ENCODE measurements around the gene WNK3.

The WNK3 gene

GRCh38 chrX:54294306-54294705 is 63.5 kb downstream of the WNK3 start:
- H3K4me2 ChIP-seq (ENCODE audit: low read length) = no peak overlapping the region
- H3F3A ChIP-seq (ENCODE audit: control insufficient read depth, insufficient read depth) = no peaks in the 10 kb centered on the region
- H3K27ac ChIP-seq (ENCODE audit: low read depth, low read length) = no peak overlapping the region
- no peaks in the 10 kb centered on the region for H3K9me3 ChIP-seq (ENCODE audit: control insufficient read depth, insufficient read depth, low read length)
- H3K36me3 ChIP-seq (ENCODE audit: control insufficient read depth, low read length) = no peaks in the 10 kb centered on the region
- no peaks in the 10 kb centered on the region for H3K9me2 ChIP-seq (replicated peaks; ENCODE audit: control insufficient read depth, low read length)
- H4K20me1 ChIP-seq (ENCODE audit: control insufficient read depth, insufficient read depth, low read depth, low read length) = no peaks in the 10 kb centered on the region
- TF ChIP-seq, protein P1, sequence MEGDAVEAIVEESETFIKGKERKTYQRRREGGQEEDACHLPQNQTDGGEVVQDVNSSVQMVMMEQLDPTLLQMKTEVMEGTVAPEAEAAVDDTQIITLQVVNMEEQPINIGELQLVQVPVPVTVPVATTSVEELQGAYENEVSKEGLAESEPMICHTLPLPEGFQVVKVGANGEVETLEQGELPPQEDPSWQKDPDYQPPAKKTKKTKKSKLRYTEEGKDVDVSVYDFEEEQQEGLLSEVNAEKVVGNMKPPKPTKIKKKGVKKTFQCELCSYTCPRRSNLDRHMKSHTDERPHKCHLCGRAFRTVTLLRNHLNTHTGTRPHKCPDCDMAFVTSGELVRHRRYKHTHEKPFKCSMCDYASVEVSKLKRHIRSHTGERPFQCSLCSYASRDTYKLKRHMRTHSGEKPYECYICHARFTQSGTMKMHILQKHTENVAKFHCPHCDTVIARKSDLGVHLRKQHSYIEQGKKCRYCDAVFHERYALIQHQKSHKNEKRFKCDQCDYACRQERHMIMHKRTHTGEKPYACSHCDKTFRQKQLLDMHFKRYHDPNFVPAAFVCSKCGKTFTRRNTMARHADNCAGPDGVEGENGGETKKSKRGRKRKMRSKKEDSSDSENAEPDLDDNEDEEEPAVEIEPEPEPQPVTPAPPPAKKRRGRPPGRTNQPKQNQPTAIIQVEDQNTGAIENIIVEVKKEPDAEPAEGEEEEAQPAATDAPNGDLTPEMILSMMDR (IDR thresholded peaks at IDR 0.05; ENCODE audit: low read depth, low read length, poor library complexity, severe bottlenecking) = no peak
- TF ChIP-seq EZH2phosphoT487 (IDR thresholded peaks at IDR 0.05; ENCODE audit: borderline replicate concordance, low read length) = no peak
- no peaks in the 10 kb centered on the region for H3K27me3 ChIP-seq (ENCODE audit: control insufficient read depth, low read length)
- H3K79me2 ChIP-seq (ENCODE audit: control insufficient read depth, low read length) = no peaks in the 10 kb centered on the region
- no peak overlapping the region for H3K4me3 ChIP-seq (ENCODE audit: low read length)
- no peaks in the 10 kb centered on the region for H3K4me1 ChIP-seq (ENCODE audit: control insufficient read depth, low read length)

- TF ChIP-seq, protein P1 (IDR thresholded peaks at IDR 0.05; ENCODE audit: low read depth, low read length, poor library complexity, severe bottlenecking) = no peak
- no peak for TF ChIP-seq EZH2phosphoT487 (IDR thresholded peaks at IDR 0.05; ENCODE audit: borderline replicate concordance, low read length)
- no peaks in the 10 kb centered on the region for H3K36me3 ChIP-seq (ENCODE audit: control insufficient read depth, low read length)
Observed at GRCh38 chrX:54292755-54293154, 65.1 kb downstream of the WNK3 start.

GRCh38 chrX:54291758-54292157 is 66.1 kb downstream of the WNK3 start:
- no peaks in the 10 kb centered on the region for H3K79me2 ChIP-seq (ENCODE audit: control insufficient read depth, low read length)
- TF ChIP-seq EZH2phosphoT487 (IDR thresholded peaks at IDR 0.05; ENCODE audit: borderline replicate concordance, low read length) = no peak
- TF ChIP-seq, protein P1 (IDR thresholded peaks at IDR 0.05; ENCODE audit: low read depth, low read length, poor library complexity, severe bottlenecking) = no peak
- H3K4me3 ChIP-seq (ENCODE audit: low read length) = no peak overlapping the region
- H3K27ac ChIP-seq (ENCODE audit: low read depth, low read length) = no peak overlapping the region
- H3K27me3 ChIP-seq (ENCODE audit: control insufficient read depth, low read length) = no peaks in the 10 kb centered on the region
- H3K9me3 ChIP-seq (ENCODE audit: control insufficient read depth, insufficient read depth, low read length) = no peaks in the 10 kb centered on the region
- no peak overlapping the region for H3K4me2 ChIP-seq (ENCODE audit: low read length)
- H4K20me1 ChIP-seq (ENCODE audit: control insufficient read depth, insufficient read depth, low read depth, low read length) = no peaks in the 10 kb centered on the region
- H3K36me3 ChIP-seq (ENCODE audit: control insufficient read depth, low read length) = no peaks in the 10 kb centered on the region
- no peaks in the 10 kb centered on the region for H3K9me2 ChIP-seq (replicated peaks; ENCODE audit: control insufficient read depth, low read length)
- no peaks in the 10 kb centered on the region for H3K4me1 ChIP-seq (ENCODE audit: control insufficient read depth, low read length)
- H3F3A ChIP-seq (ENCODE audit: control insufficient read depth, insufficient read depth) = no peaks in the 10 kb centered on the region

More at GRCh38 chrX:54292755-54293154, 65.1 kb downstream of the WNK3 start:
- no peaks in the 10 kb centered on the region for H3K9me2 ChIP-seq (replicated peaks; ENCODE audit: control insufficient read depth, low read length)
- H3K9me3 ChIP-seq (ENCODE audit: control insufficient read depth, insufficient read depth, low read length) = no peaks in the 10 kb centered on the region
- no peak overlapping the region for H3K4me3 ChIP-seq (ENCODE audit: low read length)
- H3K27me3 ChIP-seq (ENCODE audit: control insufficient read depth, low read length) = no peaks in the 10 kb centered on the region
- no peaks in the 10 kb centered on the region for H4K20me1 ChIP-seq (ENCODE audit: control insufficient read depth, insufficient read depth, low read depth, low read length)
- H3F3A ChIP-seq (ENCODE audit: control insufficient read depth, insufficient read depth) = no peaks in the 10 kb centered on the region
- no peak overlapping the region for H3K27ac ChIP-seq (ENCODE audit: low read depth, low read length)
- H3K4me1 ChIP-seq (ENCODE audit: control insufficient read depth, low read length) = no peaks in the 10 kb centered on the region
- no peaks in the 10 kb centered on the region for H3K79me2 ChIP-seq (ENCODE audit: control insufficient read depth, low read length)
- H3K4me2 ChIP-seq (ENCODE audit: low read length) = no peak overlapping the region
